ENCODE measurements around the gene ABHD17C. TPM values are rescaled to one million over a fixed set of nuclear protein-coding genes. Genes with fewer than 3 reads are reported as not detected.
A peak's percentile ranks its signal among the peaks of the same experiment; 100 is the strongest.

Gene ABHD17C
- total RNA-seq, 2 experiments from 2014 or later: 1.6 to 2.1 TPM

GRCh38 chr15:80768158-80768557 lies 73.0 kb downstream of the ABHD17C start:
- ATAC-seq (ENCODE audit: low read depth) (no peak), DNase-seq (no peak)
- no peaks in the 10 kb centered on the region for H3K36me3 Mint-ChIP-seq
- no peaks in the 10 kb centered on the region for H3K9me3 Mint-ChIP-seq
- H3K4me3 Mint-ChIP-seq: no peak overlapping the region
- no peaks in the 10 kb centered on the region for H3K4me1 Mint-ChIP-seq
- H3K27ac Mint-ChIP-seq: no peak overlapping the region
- POLR2A ChIA-PET: no interaction called here
- peaks cover 1% of the 10 kb centered on the region for H3K27me3 Mint-ChIP-seq

- Mint-ChIP-seq H3K4me1 (no peaks in the 10 kb centered on the region), H3K4me3 (no peak overlapping the region), H3K27ac (no peak overlapping the region), H3K27me3 (peaks cover 1% of the 10 kb centered on the region), H3K9me3 (no peaks in the 10 kb centered on the region), H3K36me3 (no peaks in the 10 kb centered on the region)
- POLR2A ChIA-PET: no interaction called here
- DNase-seq: no peak
- no peak for ATAC-seq (ENCODE audit: low read depth)
These were observed 74.2 kb downstream of the ABHD17C start for GRCh38 chr15:80769153-80769828.

DNA sequence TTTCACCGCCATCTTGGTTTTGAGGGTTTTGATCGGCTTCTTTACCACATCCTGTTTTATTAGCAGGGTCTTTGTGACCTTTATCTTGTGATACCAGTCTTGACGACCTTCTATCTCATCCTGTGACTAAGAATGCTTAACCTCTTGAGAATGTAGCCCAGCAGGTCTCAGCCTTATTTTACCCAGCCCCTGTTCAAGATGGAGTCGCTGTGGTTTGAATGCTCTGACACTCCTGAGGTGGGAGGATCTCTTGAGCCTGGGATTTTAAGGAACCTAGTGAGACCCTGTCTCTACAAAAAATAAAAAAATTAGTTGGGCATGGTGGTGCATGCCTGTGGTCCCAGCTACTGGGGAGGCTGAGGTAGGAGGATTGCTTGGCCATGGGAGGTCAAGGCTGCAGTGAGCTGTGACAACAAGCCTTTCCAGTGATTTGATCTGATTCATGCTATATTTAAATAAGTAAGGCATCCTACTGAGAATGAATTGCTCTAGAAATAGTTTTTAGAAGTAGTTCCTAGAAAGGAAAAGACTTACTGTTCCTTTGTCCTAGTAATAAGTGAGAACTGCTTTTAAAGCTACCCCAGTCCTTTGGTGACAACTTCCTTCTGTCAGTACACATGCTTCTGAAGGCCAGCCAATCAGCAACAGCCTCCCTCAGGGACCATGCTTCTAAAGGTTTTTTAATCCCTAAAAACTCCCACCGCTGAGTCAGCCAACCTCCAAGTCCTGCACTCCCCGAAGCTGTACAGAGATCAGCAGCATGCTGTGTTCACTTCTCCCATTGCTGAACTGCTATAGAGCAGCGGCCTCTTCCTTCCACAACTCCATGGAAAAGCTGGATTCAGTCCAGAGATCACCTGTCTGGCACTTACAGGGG lies 75.0 kb downstream of the ABHD17C start:
- POLR2A ChIA-PET: no interaction called here
- H3K4me3 Mint-ChIP-seq: no peak overlapping the region
- peaks cover 1% of the 10 kb centered on the region for H3K27me3 Mint-ChIP-seq

GRCh38 chr15:80773122-80773551 lies 78.0 kb downstream of the ABHD17C start:
- Mint-ChIP-seq H3K4me3 (no peak overlapping the region), H3K27ac (no peak overlapping the region), H3K4me1 (peaks cover 4% of the 10 kb centered on the region), H3K9me3 (no peaks in the 10 kb centered on the region), H3K27me3 (peaks cover 17% of the 10 kb centered on the region), H3K36me3 (no peaks in the 10 kb centered on the region)
- no peak for DNase-seq
- POLR2A ChIA-PET: no interaction called here
- no peak for ATAC-seq (ENCODE audit: low read depth)

More for the DNA sequence above, 75.0 kb downstream of the ABHD17C start:
- no peaks in the 10 kb centered on the region for H3K4me1 Mint-ChIP-seq
- ATAC-seq (ENCODE audit: low read depth) (no peak), DNase-seq (no peak)
- no peaks in the 10 kb centered on the region for H3K36me3 Mint-ChIP-seq
- H3K9me3 Mint-ChIP-seq: no peaks in the 10 kb centered on the region
- H3K27ac Mint-ChIP-seq: no peak overlapping the region

- ATAC-seq (ENCODE audit: low read depth): no peak
- Mint-ChIP-seq H3K9me3 (no peaks in the 10 kb centered on the region), H3K27ac (no peak overlapping the region), H3K36me3 (no peaks in the 10 kb centered on the region), H3K4me3 (no peak overlapping the region), H3K27me3 (peaks cover 21% of the 10 kb centered on the region), H3K4me1 (peaks cover 4% of the 10 kb centered on the region)
- POLR2A ChIA-PET: no interaction called here
- no peak for DNase-seq
These were observed 78.8 kb downstream of the ABHD17C start for GRCh38 chr15:80773792-80774352.

DNA sequence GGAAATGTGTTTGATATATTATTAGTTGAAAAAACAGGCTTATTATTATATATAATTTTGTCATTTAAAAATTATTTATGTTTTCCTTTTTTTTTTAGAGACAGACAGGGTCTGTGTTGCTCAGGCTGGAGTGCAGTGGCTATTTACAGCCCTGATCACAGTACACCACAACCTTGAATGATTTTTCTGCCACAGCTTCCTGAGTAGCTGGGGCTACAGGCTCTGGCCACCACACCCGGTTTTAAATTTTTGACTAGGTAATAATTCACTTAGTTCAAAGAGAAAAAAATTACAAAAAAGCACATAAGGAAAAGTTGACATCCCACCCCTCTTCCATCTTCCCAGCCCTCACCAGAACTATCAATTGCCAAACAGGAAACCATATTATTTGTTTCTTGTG lies 79.4 kb downstream of the ABHD17C start:
- Mint-ChIP-seq H3K36me3 (no peaks in the 10 kb centered on the region), H3K4me1 (peaks cover 4% of the 10 kb centered on the region), H3K27ac (no peak overlapping the region), H3K27me3 (peaks cover 22% of the 10 kb centered on the region), H3K4me3 (no peak overlapping the region), H3K9me3 (no peaks in the 10 kb centered on the region)
- DNase-seq (no peak), ATAC-seq (ENCODE audit: low read depth) (no peak)
- POLR2A ChIA-PET: no interaction called here

GRCh38 chr15:80775338-80775737 lies 80.2 kb downstream of the ABHD17C start:
- H3K27ac Mint-ChIP-seq: no peak overlapping the region
- peaks cover 30% of the 10 kb centered on the region for H3K27me3 Mint-ChIP-seq
- no peak for ATAC-seq (ENCODE audit: low read depth)
- H3K4me3 Mint-ChIP-seq: no peak overlapping the region
- no peak for DNase-seq
- peaks cover 6% of the 10 kb centered on the region for H3K4me1 Mint-ChIP-seq
- no peaks in the 10 kb centered on the region for H3K9me3 Mint-ChIP-seq
- POLR2A ChIA-PET: no interaction called here
- H3K36me3 Mint-ChIP-seq: no peaks in the 10 kb centered on the region

GRCh38 chr15:80776420-80777045 lies 81.4 kb downstream of the ABHD17C start:
- no peak overlapping the region for H3K27ac Mint-ChIP-seq
- H3K4me1 Mint-ChIP-seq: peaks cover 6% of the 10 kb centered on the region
- POLR2A ChIA-PET: no interaction called here
- no peak overlapping the region for H3K4me3 Mint-ChIP-seq
- H3K27me3 Mint-ChIP-seq: peaks cover 42% of the 10 kb centered on the region
- no peaks in the 10 kb centered on the region for H3K9me3 Mint-ChIP-seq
- ATAC-seq (ENCODE audit: low read depth): no peak
- DNase-seq: peak; percentile 52
- no peaks in the 10 kb centered on the region for H3K36me3 Mint-ChIP-seq

DNA sequence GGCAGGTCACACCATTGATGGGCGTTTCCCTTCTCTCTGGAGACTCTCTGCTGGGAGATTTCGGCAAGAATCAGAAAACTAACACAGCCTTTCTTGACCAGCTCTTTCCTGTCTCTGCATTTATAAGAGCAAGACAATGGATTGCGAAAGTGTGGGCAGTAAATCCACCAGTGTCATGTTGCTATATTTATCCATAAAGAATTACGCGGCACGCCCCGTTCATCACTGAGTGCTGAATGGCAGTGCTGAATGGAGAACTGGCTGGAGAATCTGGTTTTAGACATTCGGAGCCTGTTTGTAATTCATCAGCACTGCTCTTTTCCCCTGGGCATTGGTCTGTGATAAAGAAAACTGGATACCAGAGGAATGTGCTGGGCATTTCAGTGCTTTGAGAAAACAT lies 82.0 kb downstream of the ABHD17C start:
- no peak overlapping the region for H3K27ac Mint-ChIP-seq
- no peaks in the 10 kb centered on the region for H3K36me3 Mint-ChIP-seq
- H3K4me1 Mint-ChIP-seq: peaks cover 6% of the 10 kb centered on the region
- ATAC-seq (ENCODE audit: low read depth) (no peak), DNase-seq (no peak)
- no peak overlapping the region for H3K4me3 Mint-ChIP-seq
- POLR2A ChIA-PET: no interaction called here
- H3K27me3 Mint-ChIP-seq: peaks cover 48% of the 10 kb centered on the region
- no peaks in the 10 kb centered on the region for H3K9me3 Mint-ChIP-seq

GRCh38 chr15:80777826-80778620 lies 82.9 kb downstream of the ABHD17C start:
- Mint-ChIP-seq H3K9me3 (no peaks in the 10 kb centered on the region), H3K4me3 (no peak overlapping the region), H3K27me3 (peaks cover 54% of the 10 kb centered on the region), H3K36me3 (no peaks in the 10 kb centered on the region), H3K27ac (no peak overlapping the region), H3K4me1 (peaks cover 6% of the 10 kb centered on the region)
- ATAC-seq (ENCODE audit: low read depth): no peak
- DNase-seq: no peak
- POLR2A ChIA-PET: no interaction called here

- DNase-seq (no peak), ATAC-seq (ENCODE audit: low read depth) (no peak)
- POLR2A ChIA-PET: no interaction called here
- Mint-ChIP-seq H3K36me3 (no peaks in the 10 kb centered on the region), H3K27me3 (peaks cover 57% of the 10 kb centered on the region), H3K27ac (no peak overlapping the region), H3K9me3 (no peaks in the 10 kb centered on the region), H3K4me1 (peaks cover 9% of the 10 kb centered on the region), H3K4me3 (no peak overlapping the region)
These were observed 83.5 kb downstream of the ABHD17C start for GRCh38 chr15:80778621-80778963.

DNA sequence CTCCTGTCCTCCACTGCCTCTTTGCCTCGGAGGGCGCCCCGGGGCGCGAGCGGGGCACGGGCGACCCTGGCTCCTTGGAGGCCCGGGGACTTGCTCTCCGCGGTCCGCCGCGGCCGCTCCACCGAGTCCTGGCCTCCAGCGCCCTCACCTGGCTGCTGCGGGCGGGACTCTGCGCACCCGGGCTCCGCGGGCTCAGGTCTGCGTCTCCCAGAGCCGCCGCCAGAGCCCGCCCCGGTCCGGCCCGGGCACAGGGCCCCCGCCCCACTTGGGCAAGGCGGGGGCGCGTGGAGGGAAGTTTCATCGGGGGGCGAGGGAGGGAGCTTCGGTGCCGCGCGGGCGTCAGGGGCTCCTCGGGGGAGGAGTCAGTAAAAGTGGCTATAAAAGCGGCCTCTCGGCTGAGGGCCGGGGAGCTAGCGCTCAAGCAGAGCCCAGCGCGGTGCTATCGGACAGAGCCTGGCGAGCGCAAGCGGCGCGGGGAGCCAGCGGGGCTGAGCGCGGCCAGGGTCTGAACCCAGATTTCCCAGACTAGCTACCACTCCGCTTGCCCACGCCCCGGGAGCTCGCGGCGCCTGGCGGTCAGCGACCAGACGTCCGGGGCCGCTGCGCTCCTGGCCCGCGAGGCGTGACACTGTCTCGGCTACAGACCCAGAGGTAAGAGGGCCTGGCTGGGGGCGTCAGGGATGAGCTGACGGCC lies 84.0 kb downstream of the ABHD17C start, which contains the start of gene CEMIP:
Gene CEMIP, plus strand, starts transcription at position 407 of the 694 bp plus-strand sequence. CDS start 94,510 bp downstream, outside the sequence.
- Mint-ChIP-seq H3K4me1 (peaks cover 9% of the 10 kb centered on the region), H3K27ac (no peak within 1 kb of the TSS), H3K36me3 (no peaks in the 10 kb centered on the region), H3K4me3 (peak within 1 kb of the TSS; percentile 54), H3K27me3 (peaks cover 57% of the 10 kb centered on the region), H3K9me3 (no peaks in the 10 kb centered on the region)
- ATAC-seq (ENCODE audit: low read depth): peak; percentile 58
- POLR2A ChIA-PET: interaction anchor here (0.5 to 0.6 kb wide), 2 partner anchors 129 to 261 kb away, joined by 3 to 4 read pairs; no protein-coding TSS in a partner anchor
- peak; percentile 74 for DNase-seq
